ENCODE data around the gene TAAR5. TPM values are rescaled to one million over a fixed set of nuclear protein-coding genes. Genes with fewer than 3 reads are reported as not detected.
"Not testable (repeated sequence)": the region's sequence is repeated elsewhere in the genome, so short reads cannot be mapped to it uniquely, and the experiment has no call there.

Gene TAAR5
- total and polyA plus RNA-seq, 8 donors: not detected

DNA sequence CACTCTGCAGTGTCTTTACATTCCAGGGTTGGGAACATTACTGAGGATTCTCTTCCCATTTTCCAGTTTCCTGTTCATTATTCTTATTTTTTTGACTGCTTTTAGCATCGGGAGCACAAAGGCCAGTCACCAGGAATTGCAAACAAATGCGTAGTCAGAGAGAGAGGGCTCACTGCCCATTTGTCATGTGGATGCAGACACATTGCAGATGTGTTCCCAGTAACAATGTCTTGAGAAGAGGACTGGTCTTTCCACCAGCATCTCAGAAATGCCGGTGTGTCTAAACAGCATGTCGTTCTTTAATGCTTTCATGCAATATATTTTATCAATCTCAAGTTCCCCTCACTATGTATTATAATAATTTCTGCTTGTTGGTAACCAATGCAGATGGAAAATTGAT lies 20.4 kb downstream of the TAAR5 start:
- TF ChIP-seq POLR2A (IDR thresholded peaks at IDR 0.05) (no peak), POLR2AphosphoS5 (IDR thresholded peaks at IDR 0.05) (no peak), EP300 (IDR thresholded peaks at IDR 0.05) (no peak), CTCF (IDR thresholded peaks at IDR 0.05) (no peak)
- Histone ChIP-seq H3K27me3 (peaks cover 0 to 4% (median 0%) of the 10 kb centered on the region in 3 donors), H3K9me3 (no peaks in the 10 kb centered on the region), H3K4me3 (no peak overlapping the region), H3K36me3 (no peaks in the 10 kb centered on the region), H3K4me1 (no peaks in the 10 kb centered on the region), H3K27ac (no peak overlapping the region)
- peak in 1 of 2 donors; percentile 25 for DNase-seq
- WGBS, 5 donors: 46 to 65% (median 54%) methylated on average over 4 of the region's 4 CpGs
- intact Hi-C loops (cut with DNase I; ENCODE audit: low total_unique reads): no loop called here

GRCh38 chr6:132568611-132569010 lies 20.9 kb downstream of the TAAR5 start:
- no peak overlapping the region for H3K4me3 ChIP-seq
- WGBS, 5 donors: 47 to 62% (median 54%) methylated on average over 6 of the region's 6 CpGs
- no peaks in the 10 kb centered on the region for H3K36me3 ChIP-seq
- intact Hi-C loops (cut with DNase I; ENCODE audit: low total_unique reads): no loop called here
- no peak for DNase-seq
- no peaks in the 10 kb centered on the region for H3K9me3 ChIP-seq
- H3K27me3 ChIP-seq: peaks cover 0 to 4% (median 0%) of the 10 kb centered on the region in 3 donors
- no peak for TF ChIP-seq CTCF (IDR thresholded peaks at IDR 0.05)
- no peak for TF ChIP-seq POLR2A (IDR thresholded peaks at IDR 0.05)
- no peak for TF ChIP-seq EP300 (IDR thresholded peaks at IDR 0.05)
- no peak for TF ChIP-seq POLR2AphosphoS5 (IDR thresholded peaks at IDR 0.05)
- H3K27ac ChIP-seq: no peak overlapping the region
- no peaks in the 10 kb centered on the region for H3K4me1 ChIP-seq

DNA sequence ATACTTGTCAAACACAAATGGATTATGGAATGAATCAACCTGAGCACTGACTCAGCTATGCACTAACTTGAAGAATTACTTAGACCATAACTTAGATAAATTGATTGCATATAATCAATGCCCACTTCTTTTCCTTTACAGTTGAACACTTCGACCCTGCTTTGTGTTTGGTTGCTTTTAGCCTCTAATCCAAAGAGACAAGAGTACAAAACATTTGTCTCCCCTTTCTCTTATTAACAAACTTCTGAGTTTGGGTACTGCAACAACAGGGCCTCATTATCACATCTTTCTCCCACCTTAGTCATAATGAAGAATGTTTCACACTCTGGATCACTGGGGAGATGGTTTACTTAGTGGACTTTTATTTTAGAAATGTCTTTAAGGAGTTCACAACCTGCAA lies 22.0 kb downstream of the TAAR5 start:
- no peak for TF ChIP-seq EP300 (IDR thresholded peaks at IDR 0.05)
- TF ChIP-seq CTCF (IDR thresholded peaks at IDR 0.05): no peak
- no peak for TF ChIP-seq POLR2A (IDR thresholded peaks at IDR 0.05)
- no peak for TF ChIP-seq POLR2AphosphoS5 (IDR thresholded peaks at IDR 0.05)
- WGBS, 5 donors: 55 to 79% (median 70%) methylated on average over 1 of the region's 1 CpG
- H3K4me3 ChIP-seq: no peak overlapping the region
- no peak overlapping the region for H3K27ac ChIP-seq
- peaks cover 0 to 4% (median 0%) of the 10 kb centered on the region in 3 donors for H3K27me3 ChIP-seq
- intact Hi-C loops (cut with DNase I; ENCODE audit: low total_unique reads): no loop called here
- no peak for DNase-seq
- no peaks in the 10 kb centered on the region for H3K36me3 ChIP-seq
- no peaks in the 10 kb centered on the region for H3K9me3 ChIP-seq
- no peaks in the 10 kb centered on the region for H3K4me1 ChIP-seq

GRCh38 chr6:132566404-132566803 lies 23.1 kb downstream of the TAAR5 start:
- peaks cover 0 to 4% (median 0%) of the 10 kb centered on the region in 3 donors for H3K27me3 ChIP-seq
- no peak overlapping the region for H3K27ac ChIP-seq
- intact Hi-C loops (cut with DNase I; ENCODE audit: low total_unique reads): no loop called here
- DNase-seq: no peak
- TF ChIP-seq POLR2A (IDR thresholded peaks at IDR 0.05) (no peak), POLR2AphosphoS5 (IDR thresholded peaks at IDR 0.05) (no peak), EP300 (IDR thresholded peaks at IDR 0.05) (no peak), CTCF (IDR thresholded peaks at IDR 0.05) (no peak)
- 85 to 92% (median 90%) methylated on average over 6 of the region's 6 CpGs for WGBS, 5 donors
- no peak overlapping the region for H3K4me3 ChIP-seq
- no peaks in the 10 kb centered on the region for H3K36me3 ChIP-seq
- no peaks in the 10 kb centered on the region for H3K9me3 ChIP-seq
- no peaks in the 10 kb centered on the region for H3K4me1 ChIP-seq

- H3K4me1 ChIP-seq; intact Hi-C loops (cut with DNase I; ENCODE audit: low total_unique reads); H3K9me3 ChIP-seq; DNase-seq; H3K4me3 ChIP-seq; H3K27ac ChIP-seq; H3K36me3 ChIP-seq; H3K27me3 ChIP-seq: not testable (repeated sequence)
- WGBS, 5 donors: 71 to 91% (median 83%) methylated on average over 3 of the region's 3 CpGs
Observed at GRCh38 chr6:132560087-132560486, 29.5 kb downstream of the TAAR5 start.
